Kasumi-1 (cell line): ENCODE results near the gene ANKRD35.

Experiments used
- DNase-seq, 2 experiments: peaks; one replicate each; lab custom pipeline; 2025; lab: John Stamatoyannopoulos, UW

ANKRD35 gene

GRCh38 chr1:145895471-145895870, 9.8 kb upstream of the ANKRD35 start:
- no peak for DNase-seq

- DNase-seq: no peak
These were observed 7.8 kb upstream of the ANKRD35 start for GRCh38 chr1:145893306-145894055.

GRCh38 chr1:145892486-145893087, 6.9 kb upstream of the ANKRD35 start:
- DNase-seq: no peak

GRCh38 chr1:145891587-145892485, 6.2 kb upstream of the ANKRD35 start:
- DNase-seq: peak; percentile 82 to 84

GRCh38 chr1:145891143-145891542, 5.5 kb upstream of the ANKRD35 start:
- no peak for DNase-seq

- DNase-seq: no peak
These were observed 4.1 kb upstream of the ANKRD35 start for GRCh38 chr1:145889722-145890121.

- no peak for DNase-seq
These were observed 2.0 kb upstream of the ANKRD35 start for GRCh38 chr1:145887631-145888030.

GRCh38 chr1:145886816-145887215, 1.1 kb upstream of the ANKRD35 start:
- no peak for DNase-seq

GRCh38 chr1:145886390-145886789, 724 bp upstream of the ANKRD35 start:
- no peak for DNase-seq

GRCh38 chr1:145884675-145885074, 991 bp downstream of the ANKRD35 start:
- DNase-seq: no peak

- no peak for DNase-seq
These were observed 5.9 kb downstream of the ANKRD35 start for GRCh38 chr1:145879775-145880174.

GRCh38 chr1:145878724-145879123, 6.9 kb downstream of the ANKRD35 start:
- no peak for DNase-seq

GRCh38 chr1:145877923-145878486, 7.7 kb downstream of the ANKRD35 start:
- DNase-seq: no peak

- no peak for DNase-seq
These were observed 11.0 kb downstream of the ANKRD35 start for GRCh38 chr1:145874646-145875045.

- peak; percentile 62 to 64 for DNase-seq
These were observed 13.4 kb downstream of the ANKRD35 start for GRCh38 chr1:145871994-145872924.

GRCh38 chr1:145868232-145868631, 17.4 kb downstream of the ANKRD35 start:
- DNase-seq: no peak

- DNase-seq: no peak
These were observed 22.2 kb downstream of the ANKRD35 start for GRCh38 chr1:145863282-145864018.

GRCh38 chr1:145859491-145860023, 26.1 kb downstream of the ANKRD35 start:
- peak; percentile 75 to 80 for DNase-seq

- DNase-seq: peak; percentile 86 to 89
These were observed 26.7 kb downstream of the ANKRD35 start, which contains the start of gene PIAS3 for GRCh38 chr1:145858901-145859490. PIAS3 (minus strand) TSS chr1:145859081; CDS start chr1:145858990, 91 bp downstream.
